Left renal pelvis (tissue), 4 donors: ENCODE data around the gene RNF13. TPM values are rescaled to one million over a fixed set of nuclear protein-coding genes. Genes with fewer than 3 reads are reported as not detected.
A peak's percentile ranks its signal among the peaks of the same experiment; 100 is the strongest.
"Not testable (repeated sequence)": the region's sequence is repeated elsewhere in the genome, so short reads cannot be mapped to it uniquely, and the experiment has no call there.

Source experiments
- DNase-seq, 4 donors: peaks; one replicate each; pipeline ENCODE4 v3.0.0-alpha.2; 2013; ENCODE audit warnings: low read depth in 4 of 4, low spot score in 3 of 4
- polyA plus RNA-seq, 4 donors: library from polyadenylated mRNA; unstranded; fragments of 120-200 nt; gene quantifications; one replicate each; pipeline ENCODE4 v1.2.1, GENCODE V29; 2013; ENCODE audit not compliant: insufficient read length in 4 of 4

The RNF13 gene
- polyA plus RNA-seq, 4 donors: 77.2 to 118 (median 89.8) TPM

DNA sequence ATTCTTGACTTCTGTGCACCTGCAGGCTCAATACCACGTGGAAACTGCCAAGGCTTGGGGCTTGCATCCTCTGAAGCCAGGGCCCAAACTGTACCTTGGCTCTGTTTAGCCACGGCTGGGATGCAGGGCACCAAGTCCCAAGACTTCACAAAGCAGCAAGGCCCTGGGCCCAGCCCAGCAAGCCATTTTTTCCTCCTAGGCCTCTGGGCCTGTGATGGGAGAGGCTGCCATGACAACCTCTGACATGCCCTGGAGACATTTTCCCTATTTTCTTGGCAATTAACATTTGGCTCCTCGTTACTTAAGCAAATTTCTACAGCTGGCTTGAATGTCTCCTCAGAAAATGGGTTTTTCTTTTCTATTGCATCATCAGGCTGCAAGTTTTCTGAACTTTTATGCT is 25.5 kb downstream of the RNF13 start:
- DNase-seq: not testable (repeated sequence)

GRCh38 chr3:149839469-149839868 is 26.5 kb downstream of the RNF13 start:
- DNase-seq: not testable (repeated sequence)

- DNase-seq: no peak
Measured at GRCh38 chr3:149839896-149840295, 26.9 kb downstream of the RNF13 start.

- no peak for DNase-seq
Measured at GRCh38 chr3:149843502-149843901, 30.5 kb downstream of the RNF13 start.

DNA sequence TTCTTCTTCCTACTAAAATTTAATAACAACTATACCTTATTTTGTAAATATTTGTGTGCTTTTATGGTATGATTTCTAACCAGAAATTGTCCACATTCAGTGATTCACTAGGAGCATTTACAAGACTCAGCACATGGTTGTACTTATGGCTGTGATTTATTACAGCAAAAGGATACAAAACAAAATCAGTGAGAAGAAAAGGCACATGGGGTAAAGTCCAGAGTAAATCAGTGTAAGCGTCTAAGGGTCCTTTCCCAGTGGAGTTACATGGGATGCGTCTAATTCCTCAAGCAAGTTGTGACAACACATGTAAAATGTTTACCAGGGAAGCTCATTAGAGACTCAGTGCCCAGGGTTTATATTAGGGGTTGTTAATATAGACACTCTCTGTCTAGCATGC is 31.1 kb downstream of the RNF13 start:
- DNase-seq: no peak

DNA sequence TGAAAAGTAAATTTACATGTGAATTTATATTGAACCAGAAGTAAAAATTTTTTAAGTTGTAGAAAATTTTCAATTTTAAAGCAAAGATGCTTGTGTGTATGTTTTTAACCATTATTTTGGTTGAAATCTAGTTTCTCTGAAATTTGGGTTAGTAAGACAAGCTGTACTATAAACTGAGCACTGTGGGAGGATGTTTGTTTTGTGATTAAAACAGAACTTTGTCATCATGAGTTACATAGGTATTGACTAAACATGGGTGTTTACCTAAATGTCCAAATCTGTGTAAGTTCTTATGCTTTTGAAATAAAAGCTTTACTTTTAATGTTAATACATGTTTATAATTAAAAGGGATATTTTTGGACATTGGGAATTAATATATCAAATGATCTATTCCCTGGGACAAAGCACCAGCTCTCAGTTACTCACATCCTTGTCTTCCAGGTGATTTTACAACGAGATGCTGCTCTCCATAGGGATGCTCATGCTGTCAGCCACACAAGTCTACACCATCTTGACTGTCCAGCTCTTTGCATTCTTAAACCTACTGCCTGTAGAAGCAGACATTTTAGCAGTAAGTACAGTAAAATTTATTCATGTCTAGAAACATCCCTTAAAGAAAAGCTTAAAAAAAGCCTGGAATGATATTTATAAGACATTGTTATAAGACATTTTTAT is 32.7 kb downstream of the RNF13 start:
- DNase-seq: no peak

GRCh38 chr3:149848238-149848637 is 35.2 kb downstream of the RNF13 start:
- DNase-seq: no peak

DNA sequence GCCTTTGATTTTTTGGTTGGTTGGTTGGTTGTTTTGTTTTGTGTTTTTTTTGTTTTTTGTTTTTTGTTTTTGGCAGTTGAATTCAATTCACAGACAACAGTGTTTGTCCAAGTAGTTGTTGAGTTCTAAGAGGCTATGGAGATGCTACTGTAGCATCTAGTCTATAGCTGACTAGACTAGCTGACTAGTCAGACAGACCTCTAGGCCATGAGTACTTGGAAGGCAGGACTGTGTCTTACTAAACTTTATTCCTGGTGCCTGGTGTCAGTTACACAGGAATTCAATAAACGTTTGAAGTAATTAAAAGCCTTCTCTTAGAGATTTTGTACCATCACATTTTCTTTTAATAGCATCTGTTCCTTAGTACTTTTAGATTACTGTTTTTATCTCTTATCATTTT is 35.7 kb downstream of the RNF13 start:
- no peak for DNase-seq

GRCh38 chr3:149850787-149851584 is 38.0 kb downstream of the RNF13 start:
- DNase-seq: no peak

GRCh38 chr3:149858911-149859310 is 45.9 kb downstream of the RNF13 start:
- DNase-seq: no peak

GRCh38 chr3:149860881-149861280 is 47.9 kb downstream of the RNF13 start:
- no peak for DNase-seq

DNA sequence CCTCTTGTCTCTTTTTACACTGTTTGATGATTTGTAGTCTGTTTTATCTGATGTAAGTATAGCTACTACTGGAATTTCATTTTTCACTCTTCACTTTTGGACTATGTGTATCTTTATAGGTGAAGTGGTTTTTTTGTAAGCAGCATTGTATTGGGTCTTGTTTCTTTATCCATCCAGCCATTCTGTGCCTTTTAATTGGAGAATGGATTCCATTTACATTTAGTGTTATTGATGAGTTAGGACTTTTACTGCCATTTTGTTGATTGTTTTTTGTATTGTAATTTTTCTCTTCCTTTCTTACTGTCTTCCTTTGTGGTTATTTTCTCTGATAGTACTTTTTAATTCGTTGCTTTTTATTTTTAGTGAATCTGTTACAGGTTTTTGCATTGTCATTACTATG is 54.5 kb downstream of the RNF13 start:
- DNase-seq: no peak

GRCh38 chr3:149871855-149872254 is 58.8 kb downstream of the RNF13 start:
- no peak for DNase-seq

DNA sequence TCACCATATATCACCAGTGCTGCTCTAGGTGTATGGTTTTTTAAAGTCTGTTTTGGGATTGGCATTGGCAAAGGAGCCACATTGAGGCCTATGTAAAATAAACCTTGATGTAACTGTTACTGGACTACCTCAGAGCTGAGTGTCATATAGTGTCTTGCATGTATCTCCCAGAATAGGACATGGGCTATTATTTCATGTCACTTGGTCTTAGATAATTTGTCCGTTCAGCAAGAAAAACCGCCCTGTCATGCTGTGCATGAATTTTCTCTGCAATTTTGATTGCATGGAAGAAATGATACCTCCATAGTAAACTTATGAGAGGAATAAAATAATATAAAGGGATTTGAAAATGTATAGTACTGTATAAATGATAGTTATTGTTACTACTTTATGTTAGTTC is 59.6 kb downstream of the RNF13 start:
- no peak for DNase-seq

DNA sequence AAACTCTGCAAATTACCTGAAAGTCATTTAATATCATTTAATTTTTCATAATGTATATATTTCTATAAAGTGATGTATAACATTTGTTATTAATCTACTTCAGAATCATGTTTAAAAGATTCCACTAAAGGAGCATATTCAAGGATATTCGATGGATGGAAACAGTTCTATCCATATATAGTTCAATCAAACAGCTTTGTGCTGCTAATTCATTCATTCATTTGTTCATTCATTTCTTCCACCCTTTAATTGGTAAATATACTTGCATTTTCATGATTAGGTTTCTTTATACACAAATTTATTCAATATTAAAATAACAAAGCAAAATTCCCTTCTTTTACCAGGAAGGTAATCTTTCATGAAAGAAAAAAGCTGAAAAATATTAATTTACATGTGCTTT is 64.7 kb downstream of the RNF13 start:
- DNase-seq: no peak

GRCh38 chr3:149879872-149880271 is 66.9 kb downstream of the RNF13 start:
- DNase-seq: peak; percentile 22 to 39 (median 30)

- no peak for DNase-seq
Measured at GRCh38 chr3:149881879-149882278, 68.9 kb downstream of the RNF13 start.

GRCh38 chr3:149883134-149883533 is 70.1 kb downstream of the RNF13 start:
- DNase-seq: no peak

- DNase-seq: not testable (repeated sequence)
Measured at GRCh38 chr3:149883860-149884259, 70.8 kb downstream of the RNF13 start.

GRCh38 chr3:149884848-149885247 is 71.8 kb downstream of the RNF13 start:
- DNase-seq: not testable (repeated sequence)

GRCh38 chr3:149886957-149887356 is 73.9 kb downstream of the RNF13 start:
- DNase-seq: no peak

DNA sequence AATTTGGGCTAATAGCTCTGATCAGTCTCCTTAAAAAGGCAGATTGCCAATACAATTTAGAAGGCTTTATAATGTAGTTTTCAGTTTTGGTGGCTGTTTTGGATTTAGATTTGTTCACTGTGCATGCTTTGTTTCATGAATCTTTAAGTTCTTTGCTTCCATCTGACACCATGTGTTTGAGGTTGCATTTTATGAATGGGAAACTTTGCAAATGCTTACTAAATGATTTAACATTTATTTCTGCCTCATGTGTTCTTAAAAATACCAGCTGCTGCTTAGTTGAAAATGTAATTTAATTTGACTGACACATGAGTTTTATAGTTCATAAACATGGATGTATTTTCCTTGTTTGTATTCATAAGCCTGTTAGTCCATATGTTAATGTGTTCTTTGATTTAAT is 78.6 kb downstream of the RNF13 start:
- DNase-seq: no peak
